ENCODE results near the gene HAUS8. TPM values are rescaled to one million over a fixed set of nuclear protein-coding genes. Genes with fewer than 3 reads are reported as not detected.
"Not testable (repeated sequence)": the region's sequence is repeated elsewhere in the genome, so short reads cannot be mapped to it uniquely, and the experiment has no call there.

HAUS8 gene
- total RNA-seq, 1 donor from 2014 or later, result 10.8 TPM

- DNase-seq (ENCODE audit: low spot score), result no peak
These were observed 39.3 kb downstream of the HAUS8 start for GRCh38 chr19:17035842-17036424.

- DNase-seq (ENCODE audit: low spot score), result no peak
These were observed 43.5 kb downstream of the HAUS8 start for GRCh38 chr19:17031741-17032140.

GRCh38 chr19:17027535-17027975 lies 47.7 kb downstream of the HAUS8 start:
- no peak for DNase-seq (ENCODE audit: low spot score)

- DNase-seq (ENCODE audit: low spot score), result no peak
These were observed 48.3 kb downstream of the HAUS8 start, which contains the start of gene CPAMD8 for GRCh38 chr19:17026706-17027534. Gene CPAMD8 (minus strand): TSS chr19:17026810. CDS start chr19:17026642, 168 bp downstream.

- peak; percentile 54 for DNase-seq (ENCODE audit: low spot score)
These were observed 49.1 kb downstream of the HAUS8 start for GRCh38 chr19:17025991-17026658.

GRCh38 chr19:17025361-17025760 lies 49.9 kb downstream of the HAUS8 start:
- no peak for DNase-seq (ENCODE audit: low spot score)

- not testable (repeated sequence) for DNase-seq (ENCODE audit: low spot score)
These were observed 50.3 kb downstream of the HAUS8 start for GRCh38 chr19:17024941-17025340.

- DNase-seq (ENCODE audit: low spot score), result no peak
These were observed 51.4 kb downstream of the HAUS8 start for GRCh38 chr19:17023805-17024204.

GRCh38 chr19:17022738-17023137 lies 52.5 kb downstream of the HAUS8 start:
- DNase-seq (ENCODE audit: low spot score), result no peak

GRCh38 chr19:17021793-17022590 lies 53.3 kb downstream of the HAUS8 start:
- peak; percentile 70 for DNase-seq (ENCODE audit: low spot score)

GRCh38 chr19:17021328-17021727 lies 53.9 kb downstream of the HAUS8 start:
- no peak for DNase-seq (ENCODE audit: low spot score)

- no peak for DNase-seq (ENCODE audit: low spot score)
These were observed 54.4 kb downstream of the HAUS8 start for GRCh38 chr19:17020823-17021222.

- DNase-seq (ENCODE audit: low spot score), result no peak
These were observed 54.9 kb downstream of the HAUS8 start for GRCh38 chr19:17020385-17020784.

- DNase-seq (ENCODE audit: low spot score), result not testable (repeated sequence)
These were observed 60.9 kb downstream of the HAUS8 start for GRCh38 chr19:17014212-17014861.

GRCh38 chr19:17011485-17011884 lies 63.8 kb downstream of the HAUS8 start:
- no peak for DNase-seq (ENCODE audit: low spot score)

GRCh38 chr19:17006579-17006978 lies 68.7 kb downstream of the HAUS8 start:
- DNase-seq (ENCODE audit: low spot score), result no peak

- DNase-seq (ENCODE audit: low spot score), result no peak
These were observed 70.3 kb downstream of the HAUS8 start for GRCh38 chr19:17005000-17005399.

GRCh38 chr19:17004386-17004785 lies 70.9 kb downstream of the HAUS8 start:
- no peak for DNase-seq (ENCODE audit: low spot score)

- no peak for DNase-seq (ENCODE audit: low spot score)
These were observed 72.8 kb downstream of the HAUS8 start for GRCh38 chr19:17002455-17002854.

GRCh38 chr19:17001603-17002183 lies 73.6 kb downstream of the HAUS8 start:
- no peak for DNase-seq (ENCODE audit: low spot score)

Data from ureter (tissue), 1 donor.